HG03521 (cell line): Measurements from ENCODE around the gene FBXW9.
"Not testable (repeated sequence)": the region's sequence is repeated elsewhere in the genome, so short reads cannot be mapped to it uniquely, and the experiment has no call there.

Source experiments
- ATAC-seq: cut with Tn5 transposase; IDR thresholded peaks from one replicate; pipeline ENCODE4 v1.9.1; 2021; ENCODE audit warnings: mild to moderate bottlenecking, moderate library complexity; ENCODE audit not compliant: unreplicated experiment

FBXW9 gene

DNA sequence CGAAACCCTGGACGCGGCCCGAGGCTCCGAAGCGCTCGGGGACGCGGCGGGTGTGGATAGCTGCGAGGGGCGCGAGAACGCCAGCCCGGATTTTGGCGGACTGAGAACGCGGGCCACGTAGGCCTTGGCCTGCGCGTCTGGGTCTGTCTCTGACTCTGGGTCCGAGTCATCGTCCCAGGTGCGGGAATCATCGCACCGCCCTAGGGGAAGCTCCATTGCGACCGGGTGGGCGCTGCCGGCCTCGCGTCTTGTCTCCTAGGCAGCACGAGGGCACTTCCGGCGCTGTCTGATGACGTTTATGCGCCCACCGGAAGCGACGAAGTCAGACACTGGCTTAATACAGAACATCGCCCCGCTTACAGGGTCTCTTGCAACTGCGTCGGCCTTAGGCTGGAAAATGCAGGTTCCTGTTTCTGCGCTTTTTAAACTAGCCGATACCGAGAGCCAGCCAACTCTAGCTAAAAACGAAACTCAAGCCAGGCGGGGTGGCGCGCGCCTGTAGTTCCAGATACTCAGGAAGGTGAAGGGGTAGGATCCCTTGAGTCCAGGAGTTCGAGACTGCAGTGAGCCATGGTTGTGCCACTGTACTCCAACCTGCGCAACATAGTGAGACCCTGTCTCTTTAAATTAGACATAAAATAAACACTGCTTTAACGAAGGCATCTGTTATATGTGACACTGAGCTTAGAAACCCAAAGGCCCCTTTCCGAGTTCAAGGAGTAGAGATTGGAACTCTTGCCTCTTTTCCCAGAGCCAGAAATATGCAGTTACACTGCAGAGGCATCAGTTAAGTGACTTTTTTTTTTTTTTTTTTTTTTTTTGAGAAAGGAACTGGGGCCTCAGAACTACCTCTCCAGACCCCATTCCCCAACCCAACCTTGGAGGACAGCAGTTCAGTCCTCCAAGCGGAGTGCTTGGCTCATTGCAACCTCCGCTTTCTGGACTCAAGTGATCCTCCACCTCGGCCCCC is at the start of gene FBXW9:
TSS of gene FBXW9 (minus strand) at position 266 of the 970 bp plus-strand sequence. CDS start at position 216, 50 bp downstream.
- peak; percentile 76 for ATAC-seq

DNA sequence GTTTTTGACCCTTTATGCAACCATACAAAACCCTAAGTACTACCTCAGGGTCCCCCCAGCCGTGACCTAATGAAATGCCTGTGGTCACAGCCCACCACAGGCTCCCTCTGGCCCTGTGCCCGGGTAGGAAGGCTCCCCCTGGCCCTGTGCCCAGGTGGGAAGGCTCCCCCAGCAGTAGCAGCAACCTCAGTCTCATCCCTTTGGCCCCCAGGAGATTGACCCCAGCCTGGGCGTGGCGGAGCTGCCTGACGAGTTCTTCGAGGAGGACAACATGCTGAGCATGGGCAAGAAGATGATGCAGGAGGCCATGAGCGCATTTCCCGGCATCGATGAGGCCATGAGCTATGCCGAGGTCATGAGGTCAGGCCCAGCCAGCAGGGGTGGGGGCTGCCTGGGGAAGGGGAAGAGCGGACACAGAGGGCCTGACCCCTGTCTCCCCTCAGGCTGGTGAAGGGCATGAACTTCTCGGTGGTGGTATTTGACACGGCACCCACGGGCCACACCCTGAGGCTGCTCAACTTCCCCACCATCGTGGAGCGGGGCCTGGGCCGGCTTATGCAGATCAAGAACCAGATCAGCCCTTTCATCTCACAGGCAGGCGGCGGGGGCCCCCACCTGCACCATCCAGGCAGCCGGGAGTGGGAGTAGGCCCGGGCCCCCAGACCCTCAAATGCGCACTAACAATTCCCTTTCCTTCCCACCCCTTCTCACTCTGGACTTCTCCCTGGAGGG is 48.9 kb upstream of the FBXW9 start:
- no peak for ATAC-seq

GRCh38 chr19:12737835-12738351 is 41.5 kb upstream of the FBXW9 start:
- no peak for ATAC-seq

DNA sequence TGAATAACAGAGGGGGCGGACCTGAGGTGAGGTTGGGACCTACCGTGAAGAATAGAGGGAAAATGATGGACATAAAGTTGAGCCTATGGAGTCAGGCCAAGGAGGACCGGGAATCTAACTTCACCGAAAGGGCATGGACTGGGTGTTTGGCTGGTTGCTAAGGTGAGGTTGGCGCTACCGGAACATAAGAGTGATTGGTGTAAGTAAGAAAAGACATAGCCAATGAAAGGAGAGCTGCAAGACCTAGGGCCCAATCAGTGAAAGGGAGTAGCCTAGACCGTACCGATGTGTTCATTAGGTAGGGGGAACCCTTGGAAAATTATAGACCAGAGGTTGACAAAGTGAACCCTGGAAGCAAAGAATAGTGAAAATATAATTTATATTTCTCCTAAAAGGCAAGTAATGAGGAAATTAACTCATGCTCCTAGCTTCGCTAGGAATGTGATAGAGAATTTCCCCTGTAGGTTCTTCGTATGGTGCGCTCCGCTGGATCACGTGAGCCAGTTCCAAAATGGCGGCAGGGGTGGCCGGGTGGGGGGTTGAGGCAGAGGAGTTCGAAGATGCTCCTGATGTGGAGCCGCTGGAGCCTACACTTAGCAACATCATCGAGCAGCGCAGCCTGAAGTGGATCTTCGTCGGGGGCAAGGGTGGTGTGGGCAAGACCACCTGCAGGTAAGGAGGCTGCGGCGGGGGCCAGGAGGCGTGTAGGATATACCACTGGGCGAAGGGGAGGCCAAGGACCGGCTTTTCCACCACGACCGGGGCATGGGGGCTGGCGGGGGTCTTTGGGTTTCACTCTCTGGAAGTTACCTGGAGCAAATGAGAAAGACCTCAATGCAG is 40.8 kb upstream of the FBXW9 start, which contains the start of gene GET3:
TSS of gene GET3 (plus strand) at position 503 of the 840 bp plus-strand sequence. CDS start at position 512, 9 bp downstream.
- ATAC-seq, result peak; percentile 64

GRCh38 chr19:12733369-12734214 is 37.2 kb upstream of the FBXW9 start:
- no peak for ATAC-seq

DNA sequence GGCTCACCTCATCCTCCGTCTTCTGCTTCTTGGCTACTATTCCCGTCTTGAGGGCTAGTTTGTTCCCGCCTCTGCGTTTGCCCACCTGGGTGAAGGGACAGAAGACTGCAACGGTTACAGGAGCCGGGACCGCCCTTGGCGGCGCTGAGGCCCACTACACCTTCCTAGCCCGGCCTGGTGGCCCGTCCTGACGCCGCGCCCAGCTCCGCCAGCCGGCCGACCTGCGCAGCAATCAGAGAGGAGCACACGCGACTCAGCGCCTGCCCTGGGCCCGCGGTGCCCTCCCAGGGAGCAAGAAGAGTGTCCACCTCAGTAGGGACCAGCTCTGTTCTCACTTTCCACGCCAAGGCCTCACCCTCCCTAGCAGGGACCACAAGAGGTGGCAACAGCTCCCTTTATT is 34.9 kb upstream of the FBXW9 start:
- ATAC-seq, result no peak

DNA sequence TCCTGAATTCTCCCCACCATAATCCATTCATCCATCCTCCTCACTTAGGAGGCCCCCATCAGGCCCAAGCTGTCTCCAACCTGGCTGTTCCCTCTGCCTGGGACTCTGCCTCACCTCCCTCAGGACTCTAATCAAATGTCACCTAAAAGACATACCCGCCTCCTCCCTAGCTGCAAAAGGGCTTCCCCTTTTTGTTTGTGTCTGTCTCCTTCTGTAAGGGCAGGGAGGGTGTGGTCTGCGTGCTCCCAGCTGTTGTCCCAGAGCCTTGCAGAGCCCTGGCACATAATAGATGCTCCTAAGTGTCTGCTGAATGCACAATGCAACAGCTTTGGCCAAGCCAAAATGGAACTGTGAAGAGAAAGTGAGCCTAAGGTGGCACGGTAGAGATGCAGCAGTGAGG is 33.6 kb upstream of the FBXW9 start:
- no peak for ATAC-seq

- no peak for ATAC-seq
Measured at GRCh38 chr19:12727745-12728433, 31.5 kb upstream of the FBXW9 start.

- ATAC-seq, result no peak
Measured at GRCh38 chr19:12726988-12727316, 30.5 kb upstream of the FBXW9 start.

GRCh38 chr19:12725612-12726011 is 29.2 kb upstream of the FBXW9 start:
- ATAC-seq, result not testable (repeated sequence)

DNA sequence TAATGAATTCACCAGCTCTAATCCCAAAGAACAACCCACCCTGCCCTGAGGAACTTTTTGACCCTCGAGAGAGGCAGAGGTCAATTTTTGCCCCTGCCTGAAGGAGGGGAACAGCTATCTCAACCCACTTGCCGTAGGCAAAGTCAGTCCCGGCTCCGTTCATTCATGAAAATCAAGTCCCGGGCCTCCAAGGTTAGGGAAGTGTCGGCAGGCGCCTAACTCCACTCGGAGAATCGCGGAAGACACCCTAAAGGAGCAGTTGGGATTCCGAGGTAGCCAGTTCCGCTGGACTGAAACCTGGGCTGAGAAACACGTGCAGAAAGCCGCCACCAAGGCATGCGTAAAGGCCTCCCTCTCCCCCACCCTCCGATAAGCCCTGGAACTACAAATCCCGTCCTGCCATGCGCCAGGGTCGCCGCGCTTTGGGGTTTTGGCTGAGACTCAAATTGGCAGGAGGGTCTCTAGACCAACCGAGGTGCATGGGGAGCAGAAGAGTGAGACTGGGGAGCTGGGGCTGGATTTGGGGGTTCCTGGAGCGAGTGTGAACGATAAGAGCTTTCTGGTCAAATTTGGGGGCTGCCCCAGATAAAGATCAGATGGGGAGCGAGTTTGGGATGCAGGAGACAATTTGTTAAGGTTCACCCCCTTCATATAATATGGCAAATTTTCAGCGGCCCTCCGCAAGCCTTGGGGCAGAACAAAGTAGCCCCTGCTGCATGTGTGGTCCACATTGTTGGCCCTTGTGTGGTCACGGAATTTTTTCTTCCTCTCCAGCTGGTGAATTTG is 27.4 kb upstream of the FBXW9 start, which contains the start of gene TNPO2:
TSS of gene TNPO2 (minus strand) at position 292 of the 786 bp plus-strand sequence. CDS start 2,955 bp downstream, outside the sequence.
- no peak for ATAC-seq

GRCh38 chr19:12723381-12723640 is 26.9 kb upstream of the FBXW9 start:
- ATAC-seq, result no peak

DNA sequence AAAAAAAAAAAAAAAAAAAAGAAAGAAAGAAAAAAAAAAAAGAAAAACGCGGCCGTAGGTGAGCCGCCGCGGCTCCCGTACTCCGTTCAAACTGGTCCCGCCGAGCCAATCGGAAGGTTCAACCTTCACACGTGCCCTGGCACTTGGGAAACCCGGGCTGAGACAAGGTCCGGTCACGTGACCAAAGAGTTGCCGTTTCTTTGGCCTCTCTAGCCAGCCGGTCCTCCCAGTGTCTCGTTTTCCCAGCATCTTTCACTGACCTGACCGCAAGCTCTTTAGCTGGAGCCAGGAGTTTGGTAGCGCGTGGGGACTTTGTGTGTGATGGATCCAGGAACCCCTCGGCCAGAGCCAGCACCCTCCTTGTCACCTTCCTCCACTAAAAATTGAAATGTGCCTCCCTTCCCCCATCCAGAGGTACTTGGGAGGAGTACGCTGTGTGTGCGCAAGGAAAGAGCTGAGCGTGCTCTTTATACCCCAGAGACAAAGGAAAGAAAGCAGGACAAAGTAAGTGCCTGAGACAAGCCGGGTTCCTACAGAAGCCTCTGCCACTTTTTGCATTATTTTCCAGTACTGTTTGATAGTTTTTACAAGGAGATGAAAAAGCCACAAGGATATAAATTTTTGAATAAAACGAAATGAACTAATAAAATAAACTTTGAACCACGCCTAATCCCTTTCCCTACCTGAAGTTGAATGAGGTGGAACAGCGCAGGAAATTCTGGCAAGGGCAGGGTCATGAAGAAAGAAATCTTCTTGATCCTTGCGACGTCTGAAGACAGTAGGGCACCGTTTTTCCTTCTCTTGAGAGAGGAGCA is 26.3 kb upstream of the FBXW9 start:
- peak; percentile 82 for ATAC-seq

DNA sequence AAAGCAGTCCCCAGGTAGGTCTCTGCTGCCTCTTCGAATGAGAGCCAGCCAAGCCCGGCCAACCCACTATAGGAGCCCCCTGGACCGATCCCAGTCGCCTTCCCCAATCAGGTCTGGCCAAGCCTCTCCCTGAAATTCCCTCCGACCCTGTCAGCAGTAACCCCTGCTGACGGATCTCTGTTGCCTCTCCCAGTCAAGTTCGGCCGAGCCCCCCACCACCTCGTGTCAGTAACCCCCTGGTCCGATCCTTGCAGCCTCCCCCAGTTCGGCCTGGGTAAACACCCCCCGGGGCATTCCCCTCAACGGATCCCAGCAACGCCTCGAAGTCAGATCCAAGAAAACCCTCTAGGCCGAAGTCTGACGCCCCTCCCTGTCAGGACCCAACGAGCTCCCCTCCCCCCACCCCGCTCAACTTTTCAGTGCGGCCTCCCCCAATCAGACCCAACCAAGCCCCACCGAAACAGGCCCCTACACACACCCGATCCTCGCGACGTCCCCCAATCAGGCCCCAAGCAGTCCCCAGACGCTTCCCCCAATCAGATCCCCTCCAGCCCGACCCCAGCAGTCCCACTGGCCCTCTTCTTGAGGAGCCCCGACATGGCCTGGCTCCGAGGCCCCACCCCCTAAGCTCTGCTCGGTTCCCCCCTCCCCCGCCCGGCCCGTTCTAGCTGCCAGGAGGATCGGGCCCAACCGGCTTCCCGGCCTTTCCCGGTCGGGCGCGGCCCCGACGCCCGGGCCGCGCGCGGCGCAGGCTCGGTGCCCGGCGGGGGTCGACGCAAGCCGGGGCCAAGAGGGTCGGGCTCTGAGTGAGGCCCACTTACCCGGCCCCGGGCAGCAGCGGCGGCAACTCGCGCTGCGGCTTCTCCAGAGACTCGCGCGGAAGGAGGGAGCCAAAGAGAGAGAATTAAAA is 25.5 kb upstream of the FBXW9 start:
- ATAC-seq, result peak; percentile 11

DNA sequence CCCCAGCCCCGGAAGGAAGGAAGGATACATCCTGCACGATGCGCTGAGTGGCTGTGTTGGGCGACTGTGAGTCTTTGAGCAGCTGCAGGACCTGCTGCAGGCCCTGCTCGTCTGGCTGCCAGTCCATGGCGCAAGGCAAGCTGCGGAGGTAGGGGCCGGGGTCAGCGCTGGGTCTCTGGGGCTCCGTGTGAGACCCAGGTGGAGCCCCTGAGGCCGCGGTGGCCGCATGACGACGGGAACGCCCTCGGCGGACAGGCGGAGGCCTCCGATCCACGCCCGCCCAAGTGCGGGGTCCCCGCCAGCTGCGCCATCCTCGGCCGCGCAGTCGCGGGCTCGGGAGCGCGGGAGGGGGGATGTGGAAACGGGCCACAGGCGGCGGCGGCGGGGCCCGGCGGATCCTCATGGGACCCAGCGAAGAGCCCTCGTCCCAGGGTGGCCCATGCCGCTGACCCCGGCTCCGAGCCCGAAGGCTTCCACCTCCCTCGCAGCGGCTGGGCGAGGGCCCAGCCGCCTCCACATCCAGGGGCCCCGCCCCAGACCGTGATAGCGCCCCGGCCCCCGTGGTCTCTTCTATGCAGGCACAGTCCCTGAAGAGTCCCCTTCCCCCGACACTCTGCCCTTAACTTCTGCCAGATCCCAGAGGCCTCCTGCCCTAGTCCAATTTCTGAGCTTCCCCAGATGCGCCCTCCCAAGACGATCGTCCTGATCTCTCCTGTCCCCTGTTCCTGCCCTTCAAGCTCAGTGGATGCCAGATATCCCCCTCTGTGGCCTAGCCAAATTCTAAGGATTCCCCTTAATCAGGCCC is 24.6 kb upstream of the FBXW9 start:
- no peak for ATAC-seq

- ATAC-seq, result no peak
Measured at GRCh38 chr19:12720296-12720695, 23.9 kb upstream of the FBXW9 start.
